Thoracic aorta (tissue), 2 donors: ENCODE data around the gene GYS1. TPM values are rescaled to one million over a fixed set of nuclear protein-coding genes. Genes with fewer than 3 reads are reported as not detected.

Experiments used
- ATAC-seq: fragments of 150-250 bp; one replicate; pipeline ENCODE4 v1.8.0; 2017; ENCODE audit warnings: low read depth; ENCODE audit not compliant: insufficient number of reproducible peaks, low FRiP score
- DNase-seq: peaks from one replicate; pipeline ENCODE4 v3.0.0-alpha.2; 2020; ENCODE audit warnings: low spot score
- H3K27ac ChIP-seq, 2 donors: fragments of 200-600 bp; sonication (generic); 1 replicate in 1 of 2; 2 replicates in 1 of 2; pipeline ENCODE4 v1.5.1; 2016; ENCODE audit warnings: mild to moderate bottlenecking in 2 of 2, moderate library complexity in 2 of 2
- H3K27me3 ChIP-seq: fragments of 200-600 bp; sonication (generic); replicated peaks from 2 replicates; pipeline ENCODE4 v1.6.0; 2016; ENCODE audit warnings: mild to moderate bottlenecking; ENCODE audit not compliant: insufficient read depth
- H3K36me3 ChIP-seq: fragments of 200-600 bp; sonication (generic); one replicate; pipeline ENCODE4 v1.5.1; 2016
- H3K4me1 ChIP-seq, 2 donors: fragments of 200-600 bp; sonication (generic); 1 replicate in 1 of 2; 2 replicates in 1 of 2; pipeline versions ENCODE4 v1.5.1 to v1.6.0; 2016; ENCODE audit warnings: low read depth in 2 of 2, mild to moderate bottlenecking in 1 of 2; ENCODE audit not compliant: control insufficient read depth in 1 of 2
- H3K4me3 ChIP-seq: fragments of 200-600 bp; sonication (generic); 2 replicates; pipeline ENCODE4 v1.5.1; 2016; ENCODE audit warnings: mild to moderate bottlenecking
- H3K9me3 ChIP-seq: fragments of 200-600 bp; sonication (generic); 2 replicates; pipeline ENCODE4 v1.5.1; 2016
- total RNA-seq, 2 donors: library from RNA; depleted of rRNA; stranded (reverse); fragments of >200 nt; gene quantifications; one replicate each; pipeline versions ENCODE4 v1.1.0 to v1.2.3, GENCODE V29; 2016
- TF ChIP-seq, protein P1 (sequence below): fragments of 200-600 bp; sonication (generic); IDR thresholded peaks from one replicate; pipeline ENCODE4 v1.5.1; 2019; ENCODE audit warnings: antibody characterized with exemption

Gene GYS1
- total RNA-seq, 2 donors from 2014 or later = 30.1 to 44.4 TPM

DNA sequence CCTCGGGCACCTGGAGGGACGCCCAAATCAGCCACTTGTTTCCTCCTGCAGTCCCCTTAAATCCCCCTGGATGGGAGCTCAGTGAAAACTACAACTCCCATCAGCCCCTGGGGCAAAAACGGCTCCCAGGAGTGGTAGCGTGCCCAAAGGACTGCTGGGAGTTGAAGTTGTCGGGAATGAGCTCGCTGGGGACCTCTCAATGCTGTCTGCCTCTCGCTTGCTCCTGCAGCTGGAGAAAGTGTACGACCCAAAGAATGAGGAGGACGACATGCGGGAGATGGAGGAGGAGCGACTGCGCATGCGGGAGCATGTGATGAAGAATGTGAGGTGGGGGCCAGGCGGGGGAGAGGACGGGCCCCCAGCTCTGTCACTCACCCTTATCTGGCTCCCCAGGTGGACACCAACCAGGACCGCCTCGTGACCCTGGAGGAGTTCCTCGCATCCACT, 74.3 kb downstream of the GYS1 start:
- H3K9me3 ChIP-seq = no peaks in the 10 kb centered on the region
- H3K36me3 ChIP-seq = peaks cover 58% of the 10 kb centered on the region
- H3K4me1 ChIP-seq = no peaks in the 10 kb centered on the region
- no peak for DNase-seq
- no peak overlapping the region for H3K27ac ChIP-seq
- TF ChIP-seq, protein P1, sequence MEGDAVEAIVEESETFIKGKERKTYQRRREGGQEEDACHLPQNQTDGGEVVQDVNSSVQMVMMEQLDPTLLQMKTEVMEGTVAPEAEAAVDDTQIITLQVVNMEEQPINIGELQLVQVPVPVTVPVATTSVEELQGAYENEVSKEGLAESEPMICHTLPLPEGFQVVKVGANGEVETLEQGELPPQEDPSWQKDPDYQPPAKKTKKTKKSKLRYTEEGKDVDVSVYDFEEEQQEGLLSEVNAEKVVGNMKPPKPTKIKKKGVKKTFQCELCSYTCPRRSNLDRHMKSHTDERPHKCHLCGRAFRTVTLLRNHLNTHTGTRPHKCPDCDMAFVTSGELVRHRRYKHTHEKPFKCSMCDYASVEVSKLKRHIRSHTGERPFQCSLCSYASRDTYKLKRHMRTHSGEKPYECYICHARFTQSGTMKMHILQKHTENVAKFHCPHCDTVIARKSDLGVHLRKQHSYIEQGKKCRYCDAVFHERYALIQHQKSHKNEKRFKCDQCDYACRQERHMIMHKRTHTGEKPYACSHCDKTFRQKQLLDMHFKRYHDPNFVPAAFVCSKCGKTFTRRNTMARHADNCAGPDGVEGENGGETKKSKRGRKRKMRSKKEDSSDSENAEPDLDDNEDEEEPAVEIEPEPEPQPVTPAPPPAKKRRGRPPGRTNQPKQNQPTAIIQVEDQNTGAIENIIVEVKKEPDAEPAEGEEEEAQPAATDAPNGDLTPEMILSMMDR = no peak
- H3K27me3 ChIP-seq = no peaks in the 10 kb centered on the region
- no peak overlapping the region for H3K4me3 ChIP-seq
- no peak for ATAC-seq

Other genes starting within 250 kb of the GYS1 start
- not detected for gene IZUMO1, start 246.4 kb downstream of the GYS1 start, total RNA-seq
- under 1 TPM; 0.27 to 0.99 TPM for gene FUT1, start 240.7 kb downstream of the GYS1 start, total RNA-seq
- gene FGF21, start 237.8 kb downstream of the GYS1 start, total RNA-seq = not detected
- 10 to 100 TPM; 26.5 to 38.4 TPM for gene BCAT2, start 182.3 kb downstream of the GYS1 start, total RNA-seq
- gene HSD17B14, start 156.8 kb downstream of the GYS1 start, total RNA-seq = 10 to 100 TPM; 10.2 to 16.8 TPM
- gene PLEKHA4, start 124.7 kb downstream of the GYS1 start, total RNA-seq = 10 to 100 TPM; 45.1 to 45.2 TPM
- 100 to 1,000 TPM; 108 to 139 TPM for gene PPP1R15A, start 120.9 kb downstream of the GYS1 start, total RNA-seq
- under 1 TPM; 0.27 to 0.78 TPM for gene TULP2, start 94.6 kb downstream of the GYS1 start, total RNA-seq
- 100 to 1,000 TPM; 415 to 671 TPM for gene NUCB1, start 93.0 kb downstream of the GYS1 start, total RNA-seq
- gene DHDH, start 59.6 kb downstream of the GYS1 start, total RNA-seq = 1 to 10 TPM in 1 of 2 donors, not detected in 1; 3.7 TPM
- gene BAX, start 38.4 kb downstream of the GYS1 start, total RNA-seq = 100 to 1,000 TPM in 1 of 2 donors, 10 to 100 TPM in 1; 53.1 to 104 TPM
- 1,000 to 10,000 TPM; 3,403 to 7,108 TPM for gene FTL, start 28.0 kb downstream of the GYS1 start, total RNA-seq
- 10 to 100 TPM; 51.6 to 52.3 TPM for gene RUVBL2, start 578 bp upstream of the GYS1 start, total RNA-seq
- gene LHB, start 23.8 kb upstream of the GYS1 start, total RNA-seq = not detected
- gene CGB3, start 31.0 kb upstream of the GYS1 start, total RNA-seq = not detected
- not detected for gene CGB2, start 38.6 kb upstream of the GYS1 start, total RNA-seq
- gene CGB1, start 43.6 kb upstream of the GYS1 start, total RNA-seq = not detected
- gene CGB5, start 50.5 kb upstream of the GYS1 start, total RNA-seq = not detected
- not detected for gene CGB8, start 55.8 kb upstream of the GYS1 start, total RNA-seq
- not detected for gene CGB7, start 64.4 kb upstream of the GYS1 start, total RNA-seq
- gene NTF4, start 71.5 kb upstream of the GYS1 start, total RNA-seq = not detected
- not detected for gene KCNA7, start 79.4 kb upstream of the GYS1 start, total RNA-seq
- gene SNRNP70, start 92.1 kb upstream of the GYS1 start, total RNA-seq = 100 to 1,000 TPM; 339 to 438 TPM
- gene LIN7B, start 121.1 kb upstream of the GYS1 start, total RNA-seq = 10 to 100 TPM in 1 of 2 donors, not detected in 1; 19.8 TPM
- not detected for gene C19orf73, start 125.8 kb upstream of the GYS1 start, total RNA-seq
- 1 to 10 TPM; 2.7 to 5.0 TPM for gene PPFIA3, start 126.2 kb upstream of the GYS1 start, total RNA-seq
- gene HRC, start 162.1 kb upstream of the GYS1 start, total RNA-seq = 1 to 10 TPM; 2.2 to 6.5 TPM
- 10 to 100 TPM; 48.3 to 65.9 TPM for gene TRPM4, start 164.5 kb upstream of the GYS1 start, total RNA-seq